H9 (cell line): ENCODE results near the gene PIK3C3. TPM values are rescaled to one million over a fixed set of nuclear protein-coding genes. Genes with fewer than 3 reads are reported as not detected.

Experiments
- DNase-seq: peaks from one replicate; pipeline ENCODE4 v3.0.0-alpha.2; 2017
- H2AFZ ChIP-seq: one replicate; pipeline ENCODE4 v1.6.1; 2013; ENCODE audit warnings: mild to moderate bottlenecking, low read length, control low read depth, moderate library complexity
- H2AK5ac ChIP-seq: 2 replicates; pipeline ENCODE4 v1.6.1; 2013; ENCODE audit warnings: low read length, control low read depth, mixed read lengths; ENCODE audit not compliant: insufficient read length
- H2BK120ac ChIP-seq: one replicate; pipeline ENCODE4 v1.6.1; 2013; ENCODE audit warnings: low read depth, mild to moderate bottlenecking, low read length, control low read depth, inconsistent platforms; ENCODE audit not compliant: poor library complexity, severe bottlenecking
- H2BK12ac ChIP-seq: 2 replicates; pipeline ENCODE4 v1.6.1; 2013; ENCODE audit warnings: low read length, control low read depth, mixed read lengths, low read depth; ENCODE audit not compliant: insufficient read length
- H2BK15ac ChIP-seq: 2 replicates; pipeline ENCODE4 v1.6.1; 2013; ENCODE audit warnings: low read depth, low read length, control low read depth
- H2BK20ac ChIP-seq: one replicate; pipeline ENCODE4 v1.6.1; 2013; ENCODE audit warnings: low read depth, mild to moderate bottlenecking, low read length, control low read depth, inconsistent platforms; ENCODE audit not compliant: poor library complexity, severe bottlenecking
- H2BK5ac ChIP-seq: 2 replicates; pipeline ENCODE4 v1.6.1; 2013; ENCODE audit warnings: low read length, control low read depth, mixed read lengths; ENCODE audit not compliant: insufficient read length
- H3K14ac ChIP-seq: 2 replicates; pipeline ENCODE4 v1.6.1; 2013; ENCODE audit warnings: low read length, control low read depth; ENCODE audit not compliant: insufficient read depth
- H3K18ac ChIP-seq: 2 replicates; pipeline ENCODE4 v1.6.1; 2013; ENCODE audit warnings: low read depth, mild to moderate bottlenecking, mixed read lengths, low read length, control low read depth; ENCODE audit not compliant: insufficient read length
- H3K23ac ChIP-seq: 2 replicates; pipeline ENCODE4 v1.6.1; 2013; ENCODE audit warnings: low read length, control low read depth, mixed read lengths, low read depth; ENCODE audit not compliant: insufficient read length
- H3K23me2 ChIP-seq: 2 replicates; pipeline ENCODE4 v1.6.1; 2013; ENCODE audit warnings: low read depth, mild to moderate bottlenecking, mixed read lengths, low read length, control low read depth; ENCODE audit not compliant: insufficient read length, poor library complexity, severe bottlenecking
- H3K27ac ChIP-seq: 2 replicates; pipeline ENCODE4 v1.5.1; 2013; ENCODE audit warnings: low read length, control low read depth, mixed read lengths, low read depth; ENCODE audit not compliant: insufficient read length
- H3K27me3 ChIP-seq: 2 replicates; pipeline ENCODE4 v1.6.1; 2013; ENCODE audit warnings: low read length, control low read depth, inconsistent platforms; ENCODE audit not compliant: insufficient read depth
- H3K4ac ChIP-seq: 2 replicates; pipeline ENCODE4 v1.6.1; 2013; ENCODE audit warnings: low read depth, mild to moderate bottlenecking, control low read depth, inconsistent platforms, low read length, moderate library complexity
- H3K4me1 ChIP-seq: 2 replicates; pipeline ENCODE4 v1.6.1; 2013; ENCODE audit warnings: low read length, control low read depth, inconsistent platforms; ENCODE audit not compliant: insufficient read depth
- H3K4me2 ChIP-seq: 2 replicates; pipeline ENCODE4 v1.6.1; 2013; ENCODE audit warnings: low read length, control low read depth, mixed read lengths; ENCODE audit not compliant: insufficient read length, insufficient read depth
- H3K56ac ChIP-seq: 2 replicates; pipeline ENCODE4 v1.6.1; 2013; ENCODE audit warnings: low read depth, mild to moderate bottlenecking, mixed read lengths, low read length, control low read depth; ENCODE audit not compliant: insufficient read length
- H3K79me1 ChIP-seq: 2 replicates; pipeline ENCODE4 v1.6.1; 2013; ENCODE audit warnings: low read depth, mild to moderate bottlenecking, moderate library complexity, low read length, control low read depth, inconsistent platforms; ENCODE audit not compliant: insufficient read depth, poor library complexity, severe bottlenecking
- H3K79me2 ChIP-seq: 2 replicates; pipeline ENCODE4 v1.6.1; 2013; ENCODE audit warnings: low read length, control low read depth, inconsistent platforms; ENCODE audit not compliant: insufficient read depth
- H3K9ac ChIP-seq: 2 replicates; pipeline ENCODE4 v1.6.1; 2013; ENCODE audit warnings: low read length, control low read depth, mixed read lengths; ENCODE audit not compliant: insufficient read length; ENCODE audit errors: extremely low read depth
- H3K9me3 ChIP-seq: one replicate; pipeline ENCODE4 v1.6.1; 2013; ENCODE audit warnings: low read depth, low read length, inconsistent platforms; ENCODE audit not compliant: control insufficient read depth
- H3T11ph ChIP-seq: one replicate; pipeline ENCODE4 v1.6.1; 2013; ENCODE audit warnings: mild to moderate bottlenecking, low read length, control low read depth, inconsistent platforms
- H4K20me1 ChIP-seq: one replicate; pipeline ENCODE4 v1.6.1; 2013; ENCODE audit not compliant: control insufficient read depth, insufficient read length, insufficient read depth
- H4K5ac ChIP-seq: 2 replicates; pipeline ENCODE4 v1.6.1; 2013; ENCODE audit warnings: low read depth, mild to moderate bottlenecking, mixed read lengths, low read length, control low read depth; ENCODE audit not compliant: insufficient read length
- H4K8ac ChIP-seq: replicated peaks from 2 replicates; pipeline ENCODE4 v1.6.1; 2013; ENCODE audit warnings: low read length, control low read depth, mixed read lengths, low read depth; ENCODE audit not compliant: insufficient read length
- H4K91ac ChIP-seq: 2 replicates; pipeline ENCODE4 v1.6.1; 2013; ENCODE audit warnings: low read depth, mild to moderate bottlenecking, moderate library complexity, mixed read lengths, low read length, control low read depth; ENCODE audit not compliant: insufficient read length
- H3K27ac Mint-ChIP-seq, 3 experiments: 2 replicates in 2 of 3; 3 replicates in 1 of 3; pipeline ENCODE4 v1.8.0; 2020 to 2021; ENCODE audit warnings: mixed read lengths in 3 of 3, mild to moderate bottlenecking in 1 of 3, moderate library complexity in 1 of 3
- H3K27me3 Mint-ChIP-seq: 2 replicates; pipeline ENCODE4 v1.8.0; 2021; ENCODE audit warnings: low read depth, mild to moderate bottlenecking, moderate library complexity, mixed read lengths
- H3K36me3 Mint-ChIP-seq, 3 experiments: 2 replicates in 2 of 3; 3 replicates in 1 of 3; pipeline ENCODE4 v1.8.0; 2020 to 2021; ENCODE audit warnings: low read depth in 3 of 3, mixed read lengths in 3 of 3; ENCODE audit not compliant: insufficient read depth in 1 of 3
- H3K4me1 Mint-ChIP-seq, 2 experiments: 2 replicates each; pipeline ENCODE4 v1.8.0; 2020; ENCODE audit warnings: mixed read lengths in 2 of 2
- H3K4me3 Mint-ChIP-seq, 2 experiments: 2 replicates in 1 of 2; 3 replicates in 1 of 2; pipeline ENCODE4 v1.8.0; 2020 to 2021; ENCODE audit warnings: mild to moderate bottlenecking in 2 of 2, mixed read lengths in 2 of 2, moderate library complexity in 1 of 2
- H3K9me3 Mint-ChIP-seq, 2 experiments: 2 replicates in 1 of 2; 3 replicates in 1 of 2; pipeline ENCODE4 v1.8.0; 2020; ENCODE audit warnings: mild to moderate bottlenecking in 2 of 2, mixed read lengths in 2 of 2, moderate library complexity in 1 of 2
- WGBS: extraction: QIAGEN DNeasy Blood & Tissue Kit; methylation state at CpG from one replicate; pipeline ENCODE4 v1.1.7; 2013; ENCODE audit warnings: missing lambda C conversion rate, low lambda C conversion rate, mixed read lengths; ENCODE audit not compliant: insufficient read length; ENCODE audit errors: extremely low coverage; 5-methylcytosine and 5-hydroxymethylcytosine counted together
- total RNA-seq: library from RNA; stranded (reverse); gene quantifications from 2 replicates; pipeline ENCODE4 v1.2.1, GENCODE V29; 2021
- TF ChIP-seq, protein P1 (sequence below): fragments of 200-600 bp; sonication (generic); conservative IDR thresholded peaks from 3 replicates; pipeline ENCODE4 v1.8.0; 2021; ENCODE audit warnings: antibody characterized with exemption, mild to moderate bottlenecking

The PIK3C3 gene
- total RNA-seq, 1 experiment from 2014 or later = 48.8 TPM

GRCh38 chr18:42045346-42045745 is 90.3 kb downstream of the PIK3C3 start:
- peaks cover 5 to 33% (median 22%) of the 10 kb centered on the region in 3 experiments; a peak in 6 of 7 replicates for H3K36me3 Mint-ChIP-seq
- WGBS = no CpG with 5 or more reads among the region's 1 CpG
- Histone ChIP-seq H3K79me1 (no peaks in the 10 kb centered on the region), H3K27me3 (no peaks in the 10 kb centered on the region), H4K91ac (no peak overlapping the region), H3K27ac (no peak overlapping the region), H4K8ac (no peak overlapping the region), H3T11ph (no peak overlapping the region), H3K4me1 (no peaks in the 10 kb centered on the region), H2BK120ac (no peak overlapping the region), H3K79me2 (no peaks in the 10 kb centered on the region), H2BK15ac (no peak overlapping the region), H3K9ac (no peak overlapping the region), H3K18ac (no peak overlapping the region), H3K23me2 (no peaks in the 10 kb centered on the region), H2BK5ac (no peak overlapping the region), H2AK5ac (no peak overlapping the region), H4K5ac (no peak overlapping the region), H2AFZ (no peak overlapping the region), H3K4me2 (no peak overlapping the region), H4K20me1 (no peaks in the 10 kb centered on the region), H3K23ac (no peak overlapping the region), H3K4ac (no peak overlapping the region), H3K56ac (no peak overlapping the region), H2BK20ac (no peak overlapping the region), H2BK12ac (no peak overlapping the region), H3K14ac (no peak overlapping the region), H3K9me3 (no peaks in the 10 kb centered on the region)
- 0 out of 4 replicates have a peak, but pooled peaks cover 0 to 2% of the 10 kb centered on the region in 2 experiments for H3K4me1 Mint-ChIP-seq
- no peak for DNase-seq
- H3K4me3 Mint-ChIP-seq = no peak overlapping the region
- no peaks in the 10 kb centered on the region for H3K9me3 Mint-ChIP-seq
- TF ChIP-seq, protein P1, sequence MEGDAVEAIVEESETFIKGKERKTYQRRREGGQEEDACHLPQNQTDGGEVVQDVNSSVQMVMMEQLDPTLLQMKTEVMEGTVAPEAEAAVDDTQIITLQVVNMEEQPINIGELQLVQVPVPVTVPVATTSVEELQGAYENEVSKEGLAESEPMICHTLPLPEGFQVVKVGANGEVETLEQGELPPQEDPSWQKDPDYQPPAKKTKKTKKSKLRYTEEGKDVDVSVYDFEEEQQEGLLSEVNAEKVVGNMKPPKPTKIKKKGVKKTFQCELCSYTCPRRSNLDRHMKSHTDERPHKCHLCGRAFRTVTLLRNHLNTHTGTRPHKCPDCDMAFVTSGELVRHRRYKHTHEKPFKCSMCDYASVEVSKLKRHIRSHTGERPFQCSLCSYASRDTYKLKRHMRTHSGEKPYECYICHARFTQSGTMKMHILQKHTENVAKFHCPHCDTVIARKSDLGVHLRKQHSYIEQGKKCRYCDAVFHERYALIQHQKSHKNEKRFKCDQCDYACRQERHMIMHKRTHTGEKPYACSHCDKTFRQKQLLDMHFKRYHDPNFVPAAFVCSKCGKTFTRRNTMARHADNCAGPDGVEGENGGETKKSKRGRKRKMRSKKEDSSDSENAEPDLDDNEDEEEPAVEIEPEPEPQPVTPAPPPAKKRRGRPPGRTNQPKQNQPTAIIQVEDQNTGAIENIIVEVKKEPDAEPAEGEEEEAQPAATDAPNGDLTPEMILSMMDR = no peak
- no peaks in the 10 kb centered on the region for H3K27me3 Mint-ChIP-seq
- no peak overlapping the region for H3K27ac Mint-ChIP-seq
